Left ventricle myocardium superior (tissue), 1 donor: ENCODE data around the gene PRKCA. TPM values are rescaled to one million over a fixed set of nuclear protein-coding genes. Genes with fewer than 3 reads are reported as not detected.

Experiments
- ATAC-seq: fragments of 200-7000 bp; cut with Tn5 transposase; one replicate; pipeline ENCODE4 v1.9.1; 2020; ENCODE audit warnings: mild to moderate bottlenecking, moderate library complexity
- DNase-seq: peaks from one replicate; pipeline ENCODE4 v3.0.0-alpha.2; 2020
- intact Hi-C: fragments of 100-400 bp; cut with micrococcal nuclease; formaldehyde crosslinking; loops from one replicate; pipeline ENCODE4 v1.11.0; 2022
- total RNA-seq: library from RNA; stranded (reverse); fragmentation: NEBNext Ultra II Directional; extraction: Animal tissue kit (Norgen Biotek cat#: 25700); gene quantifications from one replicate; pipeline ENCODE4 v1.2.1, GENCODE V29; 2021
- donor health status: DM: no; HTN: yes; CAD: no; lungs with severe emphysema.

The PRKCA gene
- total RNA-seq, 1 donor from 2014 or later = 5.9 TPM

GRCh38 chr17:66739553-66739952 lies 437.1 kb downstream of the PRKCA start:
- DNase-seq (no peak), ATAC-seq (no peak)
- intact Hi-C loops = no loop called here

- intact Hi-C loops = no loop called here
- DNase-seq = no peak
Measured at GRCh38 chr17:66740226-66740625, 437.8 kb downstream of the PRKCA start.

GRCh38 chr17:66743511-66743910 lies 441.1 kb downstream of the PRKCA start:
- ATAC-seq (no peak), DNase-seq (no peak)
- intact Hi-C loops = no loop called here

More at GRCh38 chr17:66740226-66740625, 437.8 kb downstream of the PRKCA start:
- no peak for ATAC-seq

GRCh38 chr17:66746736-66747135 lies 444.3 kb downstream of the PRKCA start:
- DNase-seq = no peak
- no peak for ATAC-seq
- intact Hi-C loops = no loop called here

- ATAC-seq (no peak), DNase-seq (no peak)
- intact Hi-C loops = no loop called here
Measured at GRCh38 chr17:66747578-66748275, 445.3 kb downstream of the PRKCA start.

- ATAC-seq (no peak), DNase-seq (no peak)
- intact Hi-C loops = no loop called here
Measured at GRCh38 chr17:66748578-66748977, 446.2 kb downstream of the PRKCA start.

DNA sequence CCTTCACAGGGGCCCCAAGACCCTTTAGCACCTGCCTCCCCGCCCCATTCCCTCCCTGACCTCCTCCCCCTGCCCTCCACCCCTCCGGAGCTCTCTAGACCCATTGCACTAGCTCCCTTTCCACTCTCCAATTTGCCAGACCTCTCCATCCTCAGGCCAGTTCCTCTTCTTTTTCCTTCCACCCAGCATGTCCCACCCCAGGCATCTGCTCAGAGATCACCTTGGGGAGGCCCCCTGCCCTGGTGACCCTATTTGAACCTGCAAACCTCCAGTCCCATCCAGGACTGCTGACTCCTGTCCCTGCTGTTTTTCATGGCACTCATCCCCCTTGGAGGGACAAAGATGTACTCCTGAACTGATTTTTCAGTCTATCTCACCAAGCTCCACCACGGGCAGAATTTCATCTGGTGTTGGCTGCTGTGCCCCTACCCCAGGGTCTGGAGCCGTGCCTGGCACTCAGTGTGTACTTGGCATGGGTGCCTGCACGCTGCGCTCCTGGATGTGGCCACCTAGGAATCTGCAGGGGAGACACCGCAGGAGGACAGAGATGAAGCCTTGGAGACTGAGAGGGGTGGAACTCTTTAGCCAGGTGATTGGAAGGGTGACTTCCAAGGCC lies 446.9 kb downstream of the PRKCA start:
- intact Hi-C loops = no loop called here
- ATAC-seq = no peak
- no peak for DNase-seq

DNA sequence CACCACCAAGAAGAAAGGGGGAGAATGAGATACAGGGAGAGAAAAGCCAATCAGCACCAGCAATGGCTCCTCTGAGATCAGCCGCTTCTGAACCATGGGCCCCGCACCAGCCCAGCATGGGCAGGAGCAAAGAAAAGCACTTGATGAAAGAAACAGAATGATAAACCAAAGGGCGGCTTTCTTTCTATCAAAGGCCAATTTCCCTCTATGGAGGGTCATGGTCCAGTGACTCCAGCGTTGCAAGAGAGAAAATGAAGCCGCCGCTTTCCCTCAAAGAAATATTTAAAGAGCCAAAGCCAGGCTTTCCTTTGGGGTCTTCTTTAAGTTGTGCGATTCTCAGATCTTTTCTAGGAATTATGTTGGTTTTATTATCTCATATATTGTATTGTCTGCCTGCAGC lies 447.7 kb downstream of the PRKCA start:
- no peak for DNase-seq
- no peak for ATAC-seq
- intact Hi-C loops = no loop called here

DNA sequence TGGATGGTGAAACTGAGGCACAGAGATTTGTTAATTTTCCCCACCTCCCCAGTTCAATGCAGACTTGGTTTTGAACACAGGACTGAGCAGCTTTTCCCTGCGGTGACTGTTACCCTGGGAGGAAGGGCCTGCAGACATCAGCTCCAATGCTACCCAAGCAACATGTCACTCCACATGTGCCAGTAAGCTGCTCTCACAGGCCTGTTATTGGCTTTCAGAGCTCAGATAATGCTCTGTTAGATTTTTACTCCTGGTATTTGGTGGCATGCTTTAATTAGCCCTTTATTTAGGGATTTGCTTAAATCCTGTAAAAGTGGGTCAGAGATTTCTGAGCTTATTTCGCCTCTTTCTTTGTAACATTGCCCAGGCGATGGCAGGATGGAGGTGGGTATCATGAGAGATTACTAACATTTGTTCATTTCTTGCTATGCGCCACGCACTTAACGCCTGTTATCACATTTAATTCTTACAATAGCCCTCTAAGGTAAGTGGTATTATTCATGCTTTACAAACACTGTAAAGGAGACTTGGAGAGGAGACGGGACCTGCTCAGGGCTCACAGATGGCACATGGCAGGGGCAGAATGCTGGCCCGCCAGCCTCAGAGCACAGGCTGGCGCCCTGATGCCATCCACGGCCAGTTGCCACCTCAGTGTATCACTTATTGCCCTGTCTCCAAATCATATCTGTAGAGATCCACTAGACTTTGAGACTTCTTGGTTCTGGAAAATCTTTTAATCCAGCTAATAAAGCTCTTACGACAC lies 448.5 kb downstream of the PRKCA start:
- DNase-seq = no peak
- intact Hi-C loops = no loop called here
- ATAC-seq = no peak

DNA sequence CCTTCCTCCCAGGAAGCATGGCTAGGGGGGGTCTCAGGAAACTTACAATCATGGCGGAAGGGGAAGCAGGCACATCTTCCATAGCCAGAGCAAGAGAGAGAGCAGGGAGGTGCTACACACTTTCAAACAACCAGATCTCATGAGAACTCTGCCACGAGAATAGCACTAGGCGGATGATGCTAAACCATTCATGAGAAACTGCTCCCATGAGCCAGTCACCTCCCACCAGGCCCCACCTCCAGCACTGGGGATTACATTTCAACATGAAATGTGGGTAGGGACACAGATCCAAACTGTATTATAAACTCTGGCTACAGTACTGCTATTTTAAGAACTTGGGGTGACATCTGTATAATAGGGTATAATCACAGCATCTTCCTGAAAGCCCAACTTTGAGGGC lies 449.4 kb downstream of the PRKCA start:
- intact Hi-C loops = no loop called here
- DNase-seq (no peak), ATAC-seq (no peak)

GRCh38 chr17:66752411-66752810 lies 450.0 kb downstream of the PRKCA start:
- no peak for ATAC-seq

DNA sequence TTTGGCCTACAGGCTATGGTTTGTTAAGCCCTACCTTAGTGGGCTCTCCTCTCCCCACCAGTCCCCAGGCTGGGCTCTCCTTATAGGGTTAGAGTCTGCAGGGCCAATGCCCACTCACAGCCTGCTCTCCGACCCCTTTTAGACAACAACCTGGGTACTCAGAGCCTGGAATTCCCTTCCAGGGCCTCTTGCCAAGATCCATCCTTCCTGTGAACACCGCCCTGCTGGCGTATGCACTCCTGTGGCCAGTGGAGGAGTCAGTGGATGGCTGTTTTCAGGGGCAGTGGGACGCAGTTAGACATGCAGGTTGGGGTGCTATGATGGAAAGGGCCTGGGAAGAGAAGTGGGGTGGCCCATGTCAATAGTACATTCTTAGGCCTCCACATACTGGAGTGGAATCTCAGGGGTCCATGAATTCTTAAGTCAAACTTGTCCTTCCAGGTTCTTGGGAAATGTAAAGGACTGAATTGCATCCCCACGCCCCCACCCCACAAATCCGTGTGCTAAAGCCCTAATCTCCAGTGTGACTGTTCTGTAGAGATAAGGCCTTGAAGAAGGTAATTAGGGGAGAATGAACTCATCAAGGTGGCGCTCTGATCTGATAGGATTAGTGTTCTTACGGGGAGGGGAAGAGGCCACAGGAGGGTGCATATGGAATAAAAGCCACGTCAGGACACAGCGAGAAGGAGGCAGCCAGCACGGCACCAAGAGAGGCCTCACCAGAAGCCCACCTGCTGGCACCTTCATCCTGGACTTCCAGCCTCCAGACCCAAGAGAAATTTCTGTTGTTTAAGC lies 450.9 kb downstream of the PRKCA start:
- no peak for DNase-seq
- no peak for ATAC-seq
- intact Hi-C loops = no loop called here

More at GRCh38 chr17:66752411-66752810, 450.0 kb downstream of the PRKCA start:
- no peak for DNase-seq
- intact Hi-C loops = no loop called here

DNA sequence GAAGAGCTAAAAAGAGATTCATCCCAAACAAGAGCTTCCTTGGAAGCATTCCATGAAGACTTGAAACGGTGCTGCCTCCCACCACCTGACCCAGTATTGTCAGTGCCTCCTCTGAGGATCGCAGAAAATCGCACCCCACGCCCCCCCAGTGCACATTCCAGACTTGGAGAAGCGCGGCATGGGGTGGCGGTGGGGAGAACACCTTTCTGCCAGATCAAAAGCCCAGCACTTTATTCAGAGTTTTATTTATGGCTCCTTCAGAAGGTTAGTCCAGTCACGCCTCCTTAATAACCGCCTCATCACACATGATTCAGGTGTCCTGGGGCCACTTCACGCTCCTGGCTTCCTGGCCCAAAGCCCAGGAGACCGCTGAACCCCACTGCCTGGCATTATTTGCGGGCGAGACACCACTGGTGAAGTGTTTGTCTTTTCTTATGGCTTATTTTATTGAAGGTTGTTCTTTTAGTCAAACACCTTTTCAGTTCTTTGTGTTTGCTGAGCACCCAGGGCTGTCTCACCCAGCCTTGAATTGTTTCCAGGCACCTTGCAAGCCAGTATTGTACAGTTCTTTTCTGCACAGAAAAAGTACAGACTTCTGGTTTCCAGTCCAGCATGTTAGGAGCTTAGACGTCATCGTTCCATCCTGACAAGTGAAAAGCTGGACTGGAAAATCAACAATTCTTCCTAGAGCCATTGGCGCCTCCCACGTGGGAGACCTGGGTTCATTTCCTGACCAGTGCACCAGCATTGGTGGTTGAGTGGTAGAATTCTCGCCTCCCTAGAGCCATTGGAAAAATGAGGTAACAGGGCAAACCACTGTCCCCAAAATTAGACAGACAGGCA lies 452.9 kb downstream of the PRKCA start:
- no peak for ATAC-seq
- intact Hi-C loops = no loop called here
- DNase-seq = no peak

GRCh38 chr17:66755944-66756290 lies 453.5 kb downstream of the PRKCA start:
- no peak for DNase-seq
- intact Hi-C loops = no loop called here
- no peak for ATAC-seq

GRCh38 chr17:66760324-66760723 lies 457.9 kb downstream of the PRKCA start:
- DNase-seq = no peak

DNA sequence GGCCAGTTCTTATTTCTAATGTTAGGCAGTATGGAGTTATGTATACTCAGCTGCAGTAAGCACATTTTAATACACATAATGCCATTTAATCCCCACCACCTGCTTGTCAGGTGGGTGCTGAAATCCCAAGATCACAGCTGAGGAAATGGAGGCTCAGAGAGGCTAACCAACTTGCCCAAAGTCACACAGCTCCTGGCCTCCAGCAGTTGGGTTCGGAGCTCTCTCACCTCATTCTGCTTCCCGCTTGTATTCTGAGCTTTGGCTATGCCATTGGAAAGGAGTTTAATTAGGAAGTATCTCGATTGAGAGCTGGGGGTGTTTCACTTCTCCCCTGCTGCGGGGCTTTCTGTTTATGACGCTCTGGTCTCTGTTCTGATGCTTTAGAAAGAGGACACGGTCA lies 459.9 kb downstream of the PRKCA start:
- DNase-seq (no peak), ATAC-seq (no peak)
- intact Hi-C loops = no loop called here

More at GRCh38 chr17:66760324-66760723, 457.9 kb downstream of the PRKCA start:
- intact Hi-C loops = no loop called here
- no peak for ATAC-seq

DNA sequence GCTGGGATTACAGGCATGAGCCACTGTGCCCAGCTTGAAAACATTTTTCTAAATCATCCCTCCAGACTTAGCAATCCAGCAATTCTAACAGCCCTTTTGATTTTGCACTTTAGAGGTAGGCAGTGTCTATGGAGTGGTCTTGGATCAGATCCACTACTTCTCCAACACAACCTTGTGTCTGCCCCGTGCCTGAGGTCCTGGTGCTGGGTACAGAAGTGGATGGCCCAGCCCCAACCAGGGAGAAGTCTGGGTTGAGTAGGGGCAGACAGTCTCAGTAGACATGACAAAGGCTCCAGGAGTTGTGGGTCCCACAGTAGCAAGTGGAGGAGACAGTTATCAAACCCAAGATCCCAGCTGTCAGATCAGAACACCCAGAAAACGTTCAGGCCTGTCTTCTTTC lies 460.6 kb downstream of the PRKCA start:
- ATAC-seq (no peak), DNase-seq (no peak)
- intact Hi-C loops = no loop called here

- DNase-seq (no peak), ATAC-seq (no peak)
- intact Hi-C loops = no loop called here
Measured at GRCh38 chr17:66764506-66764905, 462.1 kb downstream of the PRKCA start.
